HCT116 (cell line): ENCODE measurements around the gene SUGP2. TPM values are rescaled to one million over a fixed set of nuclear protein-coding genes. Genes with fewer than 3 reads are reported as not detected.
A peak's percentile ranks its signal among the peaks of the same experiment; 100 is the strongest.

ENCODE experiments used
- ATAC-seq: fragments of 200-7000 bp; cut with Tn5 transposase; 2 replicates; pipeline ENCODE4 v1.9.1; 2020; ENCODE audit warnings: mild to moderate bottlenecking, moderate library complexity
- BruUV-seq: library from RNA; stranded (reverse); fragments of 400-500 nt; replicated peaks from 2 replicates; lab custom pipeline; 2021; lab: Mats Ljungman, UMichigan
- CTCF ChIA-PET: fragments of 300-600 bp; sonication (Branson Sonifier 250); formaldehyde crosslinking; loops from one replicate; lab custom pipeline; 2021; ENCODE audit warnings: antibody characterized with exemption; lab: Charles Lee
- POLR2A ChIA-PET: fragments of 300-600, 350-600 bp; sonication (Branson Sonifier 250); formaldehyde crosslinking; loops from one replicate; lab custom pipeline; 2021; ENCODE audit warnings: antibody characterized with exemption; lab: Charles Lee
- RAD21 ChIA-PET, 2 experiments: fragments of 300-600 bp; sonication (Branson Sonifier 250); formaldehyde crosslinking; loops; one replicate each; lab custom pipeline; 2023; ENCODE audit warnings: low total read pairs in 2 of 2; ENCODE audit not compliant: uncharacterized antibody in 2 of 2, unreplicated experiment in 2 of 2, low non-redundant PET in 1 of 2; lab: Charles Lee
- DNase-seq: peaks from one replicate; pipeline ENCODE4 v3.0.0-alpha.2; 2010; ENCODE audit warnings: low read depth, low spot score
- H2AFZ ChIP-seq: fragments of 200-600 bp; shearing (Covaris generic), sonication (generic); 2 replicates; pipeline ENCODE4 v1.6.1; 2017; ENCODE audit warnings: low read depth, mixed run types, mixed read lengths, antibody characterized with exemption, low read length; ENCODE audit not compliant: poor library complexity, severe bottlenecking
- H3K27ac ChIP-seq: 2 replicates; pipeline ENCODE4 v1.5.1; 2012; ENCODE audit warnings: low read depth, low read length
- H3K27me3 ChIP-seq: fragments of 200-600 bp; sonication (generic); 2 replicates; pipeline ENCODE4 v1.6.1; 2016; ENCODE audit warnings: mixed run types, low read length, mixed read lengths; ENCODE audit not compliant: insufficient read depth
- H3K36me3 ChIP-seq, 2 experiments: fragments of 200-500 bp in 1 of 2; fragments of 200-600 bp in 1 of 2; sonication (Bioruptor generic) in 1 of 2; sonication (generic) in 1 of 2; 2 replicates each; pipeline versions ENCODE4 v1.5.1 to v1.6.1; 2014 to 2016; ENCODE audit warnings: low read length in 2 of 2, inconsistent platforms in 1 of 2, mixed read lengths in 1 of 2, mixed run types in 1 of 2; ENCODE audit not compliant: insufficient read depth in 2 of 2, control insufficient read depth in 1 of 2
- H3K4me1 ChIP-seq, 2 experiments: fragments of 200-600 bp in 1 of 2; sonication (generic) in 1 of 2; 2 replicates each; pipeline versions ENCODE4 v1.5.1 to v1.6.1; 2012 to 2017; ENCODE audit warnings: low read length in 2 of 2, inconsistent platforms in 1 of 2, mild to moderate bottlenecking in 1 of 2, mixed read lengths in 1 of 2, mixed run types in 1 of 2, moderate library complexity in 1 of 2; ENCODE audit not compliant: insufficient read depth in 2 of 2, control insufficient read depth in 1 of 2
- H3K4me2 ChIP-seq: fragments of 200-600 bp; sonication (generic); 2 replicates; pipeline ENCODE4 v1.6.1; 2017; ENCODE audit warnings: mixed run types, low read length, mixed read lengths
- H3K4me3 ChIP-seq, 2 experiments: fragments of 200-600 bp in 1 of 2; sonication (generic) in 1 of 2; replicated peaks in 1 of 2; 2 replicates each; pipeline ENCODE4 v1.5.1; 2011 to 2016; ENCODE audit warnings: low read length in 2 of 2, control low read depth in 1 of 2, low read depth in 1 of 2, mild to moderate bottlenecking in 1 of 2, mixed read lengths in 1 of 2, mixed run types in 1 of 2
- H3K79me2 ChIP-seq: fragments of 200-600 bp; sonication (generic); 2 replicates; pipeline ENCODE4 v1.6.1; 2017; ENCODE audit warnings: mild to moderate bottlenecking, mixed run types, low read length, moderate library complexity, mixed read lengths; ENCODE audit not compliant: insufficient read depth
- H3K9ac ChIP-seq: fragments of 200-600 bp; sonication (generic); 2 replicates; pipeline ENCODE4 v1.6.1; 2016; ENCODE audit warnings: low read length, mixed read lengths
- H3K9me2 ChIP-seq: fragments of 200-600 bp; sonication (generic), shearing (Covaris generic); 2 replicates; pipeline ENCODE4 v1.6.1; 2017; ENCODE audit warnings: mixed run types, mild to moderate bottlenecking, moderate library complexity; ENCODE audit not compliant: insufficient read depth
- H3K9me3 ChIP-seq, 2 experiments: fragments of 200-500 bp in 1 of 2; fragments of 200-600 bp in 1 of 2; sonication (Bioruptor generic) in 1 of 2; sonication (generic) in 1 of 2; 2 replicates each; pipeline ENCODE4 v1.6.1; 2014 to 2017; ENCODE audit warnings: low read length in 2 of 2, mixed read lengths in 2 of 2, inconsistent platforms in 1 of 2, low read depth in 1 of 2, mild to moderate bottlenecking in 1 of 2, mixed run types in 1 of 2, moderate library complexity in 1 of 2; ENCODE audit not compliant: control insufficient read depth in 1 of 2, insufficient read depth in 1 of 2
- H4K20me1 ChIP-seq: fragments of 200-600 bp; sonication (generic), shearing (Covaris generic); 2 replicates; pipeline ENCODE4 v1.6.1; 2017; ENCODE audit warnings: mixed run types, mild to moderate bottlenecking, moderate library complexity; ENCODE audit not compliant: insufficient read depth
- ATF3 ChIP-seq: IDR thresholded peaks from 2 replicates; pipeline ENCODE4 v1.6.1; 2012
- CBX3 ChIP-seq: IDR thresholded peaks from 2 replicates; pipeline ENCODE4 v1.6.1; 2012; ENCODE audit warnings: low read depth
- CEBPB ChIP-seq: IDR thresholded peaks from 2 replicates; pipeline ENCODE4 v1.6.1; 2012; ENCODE audit warnings: low read depth
- CTCF ChIP-seq, 3 experiments: fragments of 200-600 bp in 1 of 3; sonication (generic) in 1 of 3; IDR thresholded peaks in 2 of 3; conservative IDR thresholded peaks in 1 of 3; 2 replicates each; pipeline ENCODE4 v1.5.1; 2012 to 2017; ENCODE audit warnings: low read depth in 2 of 3, low read length in 2 of 3, antibody characterized with exemption in 1 of 3, borderline replicate concordance in 1 of 3, control low read depth in 1 of 3, mild to moderate bottlenecking in 1 of 3, mixed read lengths in 1 of 3, mixed run types in 1 of 3, moderate library complexity in 1 of 3; ENCODE audit not compliant: insufficient read depth in 1 of 3
- ELF1 ChIP-seq: IDR thresholded peaks from 2 replicates; pipeline ENCODE4 v1.6.1; 2012; ENCODE audit warnings: low read depth, borderline replicate concordance
- MAX ChIP-seq: IDR thresholded peaks from 2 replicates; pipeline ENCODE4 v1.6.1; 2012
- POLR2A ChIP-seq: IDR thresholded peaks from 2 replicates; pipeline ENCODE4 v1.7.0; 2011; ENCODE audit warnings: borderline replicate concordance; ENCODE audit not compliant: insufficient read depth, insufficient read length; ENCODE audit errors: extremely low read depth
- RAD21 ChIP-seq: IDR thresholded peaks from 2 replicates; pipeline ENCODE4 v1.6.1; 2012; ENCODE audit warnings: low read depth, mild to moderate bottlenecking
- SIN3A ChIP-seq: IDR thresholded peaks from 2 replicates; pipeline ENCODE4 v1.6.1; 2012; ENCODE audit warnings: low read depth
- SRF ChIP-seq: IDR thresholded peaks from 2 replicates; pipeline ENCODE4 v1.6.1; 2012; ENCODE audit warnings: low read depth
- TCF7L2 ChIP-seq: IDR thresholded peaks from 2 replicates; pipeline ENCODE4 v1.7.0; 2011; ENCODE audit warnings: borderline replicate concordance, inconsistent platforms; ENCODE audit not compliant: insufficient read depth, insufficient read length; ENCODE audit errors: extremely low read depth
- YY1 ChIP-seq: IDR thresholded peaks from 2 replicates; pipeline ENCODE4 v1.6.1; 2011; ENCODE audit warnings: low read length, low read depth, moderate library complexity, mild to moderate bottlenecking; ENCODE audit not compliant: insufficient replicate concordance; ENCODE audit errors: extremely low read depth
- ZFX ChIP-seq: fragments of 450-650 bp; IDR thresholded peaks from 2 replicates; pipeline ENCODE4 v1.6.1; 2017
- ZNF274 ChIP-seq: fragments of 200-500 bp; sonication (Bioruptor generic); IDR thresholded peaks from 2 replicates; pipeline ENCODE4 v1.6.1; 2014; ENCODE audit warnings: mild to moderate bottlenecking, low read depth, low read length, inconsistent platforms
- intact Hi-C: fragments of 100-400 bp; cut with micrococcal nuclease; formaldehyde crosslinking; loops from 2 replicates; pipeline ENCODE4 v1.10.0; 2022
- total RNA-seq: library from RNA; stranded (reverse); gene quantifications from one replicate; pipeline ENCODE4 v1.2.1, GENCODE V29; 2021; ENCODE audit not compliant: unreplicated experiment

Gene SUGP2
- total RNA-seq, 1 experiment from 2014 or later: 82.4 TPM

GRCh38 chr19:18942692-18943091, 90.6 kb downstream of the SUGP2 start:
- Histone ChIP-seq H3K4me2 (no peak overlapping the region), H3K79me2 (peaks cover 9% of the 10 kb centered on the region; the same call in 1 of the 2 replicates), H2AFZ (no peak overlapping the region), H3K27ac (no peak overlapping the region), H3K4me1 (peaks cover 10 to 35% of the 10 kb centered on the region in 2 experiments), H3K9ac (no peak overlapping the region), H4K20me1 (no peaks in the 10 kb centered on the region), H3K4me3 (no peak overlapping the region), H3K9me3 (no peaks in the 10 kb centered on the region), H3K36me3 (peaks cover 0 to 5% of the 10 kb centered on the region in 2 experiments; a peak in 1 of 4 replicates), H3K9me2 (no peaks in the 10 kb centered on the region), H3K27me3 (no peaks in the 10 kb centered on the region)
- ChIA-PET POLR2A (no interaction called here), RAD21 (no interaction called here), CTCF (no interaction called here)
- TF ChIP-seq ZNF274 (no peak), POLR2A (no peak), ZFX (no peak), CTCF (IDR thresholded peaks at IDR 0.05 in 2 of 3, conservative IDR thresholded peaks at IDR 0.05 in 1 of 3; ENCODE audit: borderline replicate concordance in 1 of 3, insufficient read depth in 1 of 3, low read depth in 2 of 3, low read length in 2 of 3) (no peak), RAD21 (no peak)
- no TSS peak for BruUV-seq
- ATAC-seq: no peak
- intact Hi-C loops: no loop called here
- no peak for DNase-seq

- peaks cover 10 to 35% of the 10 kb centered on the region in 2 experiments for H3K4me1 ChIP-seq
- no peak overlapping the region for H3K9ac ChIP-seq
- H3K9me3 ChIP-seq: no peaks in the 10 kb centered on the region
- H3K27me3 ChIP-seq: no peaks in the 10 kb centered on the region
- peaks cover 0 to 5% of the 10 kb centered on the region in 2 experiments; a peak in 1 of 4 replicates for H3K36me3 ChIP-seq
- no peak for DNase-seq
- no peak for ATAC-seq
- no peaks in the 10 kb centered on the region for H4K20me1 ChIP-seq
- peak overlapping the region; percentile 8 to 32; a peak in 3 of 4 replicates for H3K4me3 ChIP-seq
- H3K27ac ChIP-seq: no peak overlapping the region
- intact Hi-C loops: loop anchor here (2.0 kb wide), 1 partner anchor 45 kb away; no protein-coding TSS in a partner anchor
- ChIA-PET CTCF (no interaction called here), POLR2A (no interaction called here), RAD21 (no interaction called here)
- peak overlapping the region; percentile 54 for H2AFZ ChIP-seq
- no TSS peak for BruUV-seq
- H3K4me2 ChIP-seq: peak overlapping the region; percentile 65
- no peaks in the 10 kb centered on the region for H3K9me2 ChIP-seq
- peaks cover 9% of the 10 kb centered on the region; the same call in 1 of the 2 replicates for H3K79me2 ChIP-seq
- TF ChIP-seq ELF1: no peak
- no peak for TF ChIP-seq CEBPB
- no peak for TF ChIP-seq CBX3
- no peak for TF ChIP-seq TCF7L2
- TF ChIP-seq ZNF274: no peak
- no peak for TF ChIP-seq YY1
- TF ChIP-seq SIN3A: no peak
- TF ChIP-seq SRF: no peak
- TF ChIP-seq ATF3: no peak
- TF ChIP-seq RAD21: no peak
- TF ChIP-seq MAX: no peak
- TF ChIP-seq CTCF (IDR thresholded peaks at IDR 0.05 in 2 of 3, conservative IDR thresholded peaks at IDR 0.05 in 1 of 3; ENCODE audit: borderline replicate concordance in 1 of 3, insufficient read depth in 1 of 3, low read depth in 2 of 3, low read length in 2 of 3): no peak
- no peak for TF ChIP-seq POLR2A
These were observed 91.5 kb downstream of the SUGP2 start for GRCh38 chr19:18941628-18942354.
